Suprapubic skin (tissue), 4 donors: ENCODE measurements around the gene SLC30A1.

ENCODE experiments used
- CTCF ChIP-seq, 2 donors: fragments of 200-600 bp in 1 of 2; fragments of 450-650 bp in 1 of 2; sonication (generic) in 1 of 2; IDR thresholded peaks; one replicate each; pipeline ENCODE4 v1.5.1; 2016 to 2019; ENCODE audit warnings: antibody characterized with exemption in 2 of 2, mild to moderate bottlenecking in 1 of 2, moderate library complexity in 1 of 2
- EP300 ChIP-seq: sonication (generic); formaldehyde crosslinking; IDR thresholded peaks from one replicate; pipeline ENCODE4 v1.6.1; 2017; ENCODE audit warnings: antibody characterized with exemption
- POLR2A ChIP-seq, 2 donors: fragments of 450-650 bp; IDR thresholded peaks; one replicate each; pipeline ENCODE4 v1.6.1; 2017; ENCODE audit warnings: antibody characterized with exemption in 2 of 2, mild to moderate bottlenecking in 2 of 2, moderate library complexity in 2 of 2
- POLR2AphosphoS5 ChIP-seq, 3 donors: sonication (generic); formaldehyde crosslinking; IDR thresholded peaks; one replicate each; pipeline ENCODE4 v1.6.1; 2017; ENCODE audit warnings: antibody characterized with exemption in 3 of 3

- TF ChIP-seq CTCF (IDR thresholded peaks at IDR 0.05) = no peak
- no peak for TF ChIP-seq POLR2A (IDR thresholded peaks at IDR 0.05)
- no peak for TF ChIP-seq POLR2AphosphoS5 (IDR thresholded peaks at IDR 0.05)
- TF ChIP-seq EP300 = no peak
Observed at GRCh38 chr1:211551638-211552460, 27.1 kb downstream of the SLC30A1 start.
